ENCODE data around the gene NUP210. TPM values are rescaled to one million over a fixed set of nuclear protein-coding genes. Genes with fewer than 3 reads are reported as not detected.

NUP210 gene
- total and polyA plus RNA-seq, 3 experiments from 2014 or later: 87.4 to 146 (median 143) TPM

GRCh38 chr3:13461169-13462124 is 41.3 kb upstream of the NUP210 start:
- H3K4me1 ChIP-seq (ENCODE audit: insufficient read depth, low read length): no peaks in the 10 kb centered on the region
- Mint-ChIP-seq H3K27ac (peak overlapping the region in 2 of 8 donors; percentile 19 to 43), H3K4me1 (no peaks in the 10 kb centered on the region), H3K27me3 (peaks cover 13 to 23% of the 10 kb centered on the region in 2 donors), H3K36me3 (no peaks in the 10 kb centered on the region), H3K9me3 (peaks cover 0 to 1% (median 0%) of the 10 kb centered on the region in 5 donors), H3K4me3 (no peak overlapping the region)
- H3K27ac ChIP-seq (ENCODE audit: low read depth, low read length): no peak overlapping the region
- no peaks in the 10 kb centered on the region for H3K36me3 ChIP-seq (ENCODE audit: insufficient read depth, low read length)
- H3K9me3 ChIP-seq (ENCODE audit: low read length): no peaks in the 10 kb centered on the region
- H3K4me3 ChIP-seq (ENCODE audit: low read length): no peak overlapping the region
- ChIA-PET POLR2A (interaction anchor here (0.5 to 0.6 kb wide), 2 partner anchors 18 to 65 kb away, joined by 3 to 5 read pairs; no protein-coding TSS in a partner anchor), CTCF (interaction anchor here (0.7 to 4.0 kb wide), 7 partner anchors 9 to 370 kb away, joined by 3 to 28 read pairs (median 6); no protein-coding TSS in a partner anchor)
- H3K27me3 ChIP-seq (ENCODE audit: insufficient read depth, low read length, poor library complexity, severe bottlenecking): no peaks in the 10 kb centered on the region
- DNase-seq: peak; percentile 49 to 84 (median 61)

- H3K36me3 Mint-ChIP-seq: no peaks in the 10 kb centered on the region
- H3K27ac ChIP-seq (ENCODE audit: low read depth, low read length): no peak overlapping the region
- no peaks in the 10 kb centered on the region for H3K4me1 ChIP-seq (ENCODE audit: insufficient read depth, low read length)
- no peaks in the 10 kb centered on the region for H3K36me3 ChIP-seq (ENCODE audit: insufficient read depth, low read length)
- no peaks in the 10 kb centered on the region for H3K9me3 ChIP-seq (ENCODE audit: low read length)
- peaks cover 9 to 20% of the 10 kb centered on the region in 2 donors for H3K27me3 Mint-ChIP-seq
- peaks cover 0 to 1% (median 0%) of the 10 kb centered on the region in 5 donors for H3K9me3 Mint-ChIP-seq
- H3K4me1 Mint-ChIP-seq: no peaks in the 10 kb centered on the region
- H3K4me3 ChIP-seq (ENCODE audit: low read length): no peak overlapping the region
- H3K27me3 ChIP-seq (ENCODE audit: insufficient read depth, low read length, poor library complexity, severe bottlenecking): no peaks in the 10 kb centered on the region
- ChIA-PET CTCF (interaction anchor here (1.2 to 4.0 kb wide), 5 partner anchors 8 to 368 kb away, joined by 3 to 28 read pairs (median 6); no protein-coding TSS in a partner anchor), POLR2A (interaction anchor here (0.6 kb wide), 1 partner anchor 19 kb away, joined by 5 read pairs; no protein-coding TSS in a partner anchor)
- DNase-seq: no peak
- no peak overlapping the region for H3K4me3 Mint-ChIP-seq
- H3K27ac Mint-ChIP-seq: no peak overlapping the region
Measured at GRCh38 chr3:13460341-13460736, 40.2 kb upstream of the NUP210 start.

DNA sequence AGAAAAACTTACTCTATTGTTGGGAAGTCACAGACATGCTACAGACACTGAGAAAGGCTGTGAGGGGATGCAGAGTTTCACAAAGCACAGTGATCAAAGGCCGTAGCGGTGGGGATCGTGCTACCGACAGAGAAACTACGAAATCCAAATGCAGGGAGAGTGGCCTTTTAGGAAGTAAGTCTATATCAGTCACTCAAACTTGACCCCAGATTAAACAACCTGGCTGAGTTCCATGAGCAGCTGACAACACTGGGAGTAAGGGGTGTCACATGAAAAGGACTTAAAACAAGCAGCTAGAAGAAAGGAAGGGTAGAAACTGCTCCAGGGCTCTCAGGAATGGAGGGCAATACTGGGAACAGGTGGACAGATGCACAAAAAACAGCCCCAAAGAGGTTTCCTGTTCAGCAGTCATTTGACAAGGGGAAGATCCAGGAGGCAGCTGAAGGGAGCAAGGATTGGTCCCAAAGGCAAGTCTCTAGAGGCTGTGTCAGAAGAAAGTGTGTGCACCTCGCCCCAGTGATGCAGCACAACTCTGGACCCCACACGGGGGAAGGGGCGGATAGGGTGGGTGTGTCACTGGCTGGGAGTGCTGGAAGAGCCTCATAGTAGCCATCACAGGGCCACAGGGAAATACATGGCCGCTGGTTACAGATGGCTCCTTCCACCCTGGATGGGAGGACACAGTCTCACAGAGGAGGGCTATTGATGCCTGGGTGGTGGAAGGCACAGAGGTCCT is 39.7 kb upstream of the NUP210 start:
- H3K4me3 ChIP-seq (ENCODE audit: low read length): no peak overlapping the region
- H3K27ac ChIP-seq (ENCODE audit: low read depth, low read length): no peak overlapping the region
- Mint-ChIP-seq H3K4me3 (no peak overlapping the region), H3K4me1 (no peaks in the 10 kb centered on the region), H3K9me3 (peaks cover 0 to 1% (median 0%) of the 10 kb centered on the region in 5 donors), H3K27me3 (peaks cover 8 to 17% of the 10 kb centered on the region in 2 donors), H3K27ac (peak overlapping the region in 1 of 8 donors; percentile 89), H3K36me3 (no peaks in the 10 kb centered on the region)
- H3K27me3 ChIP-seq (ENCODE audit: insufficient read depth, low read length, poor library complexity, severe bottlenecking): no peaks in the 10 kb centered on the region
- POLR2A ChIA-PET: no interaction called here
- H3K4me1 ChIP-seq (ENCODE audit: insufficient read depth, low read length): no peaks in the 10 kb centered on the region
- CTCF ChIA-PET: interaction anchor here (0.8 to 2.7 kb wide), 4 partner anchors 114 to 368 kb away, joined by 3 to 8 read pairs (median 6); no protein-coding TSS in a partner anchor
- H3K36me3 ChIP-seq (ENCODE audit: insufficient read depth, low read length): no peaks in the 10 kb centered on the region
- no peaks in the 10 kb centered on the region for H3K9me3 ChIP-seq (ENCODE audit: low read length)
- no peak for DNase-seq

GRCh38 chr3:13457593-13457992 is 37.5 kb upstream of the NUP210 start:
- no peak for DNase-seq
- H3K4me3 ChIP-seq (ENCODE audit: low read length): no peak overlapping the region
- H3K27ac ChIP-seq (ENCODE audit: low read depth, low read length): no peak overlapping the region
- H3K9me3 ChIP-seq (ENCODE audit: low read length): no peaks in the 10 kb centered on the region
- no peaks in the 10 kb centered on the region for H3K27me3 ChIP-seq (ENCODE audit: insufficient read depth, low read length, poor library complexity, severe bottlenecking)
- Mint-ChIP-seq H3K27ac (no peak overlapping the region), H3K9me3 (peaks cover 0 to 1% (median 0%) of the 10 kb centered on the region in 5 donors), H3K4me3 (no peak overlapping the region), H3K27me3 (peaks cover 6 to 12% of the 10 kb centered on the region in 2 donors), H3K36me3 (no peaks in the 10 kb centered on the region), H3K4me1 (peaks cover 3 to 4% (median 3%) of the 10 kb centered on the region in 3 donors)
- H3K36me3 ChIP-seq (ENCODE audit: insufficient read depth, low read length): no peaks in the 10 kb centered on the region
- POLR2A ChIA-PET: no interaction called here
- H3K4me1 ChIP-seq (ENCODE audit: insufficient read depth, low read length): peaks cover 5% of the 10 kb centered on the region
- CTCF ChIA-PET: interaction anchor here (6.8 kb wide), 1 partner anchor 109 kb away, joined by 125 read pairs; no protein-coding TSS in a partner anchor

DNA sequence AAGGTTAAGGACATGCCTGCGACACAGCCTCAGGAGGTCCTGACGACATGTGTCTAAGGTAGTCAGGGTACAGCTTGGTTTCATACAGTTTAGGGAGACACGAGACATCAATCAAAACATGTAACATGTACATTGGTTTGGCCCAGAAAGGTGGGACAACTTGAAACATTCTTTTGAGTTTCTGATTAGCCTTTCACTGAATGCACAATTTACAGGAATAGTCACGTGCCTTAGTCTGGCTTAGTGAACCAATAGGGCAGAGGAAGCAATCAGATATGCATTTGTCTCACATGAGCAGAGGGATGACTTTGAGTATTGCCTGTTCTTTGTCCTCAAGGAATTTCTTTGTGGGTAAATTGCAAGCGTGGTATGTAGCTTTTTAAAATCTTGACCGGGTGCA is 35.5 kb upstream of the NUP210 start:
- Mint-ChIP-seq H3K27me3 (peaks cover 0 to 6% of the 10 kb centered on the region in 2 donors), H3K9me3 (no peaks in the 10 kb centered on the region), H3K36me3 (peaks cover 0 to 3% (median 0%) of the 10 kb centered on the region in 3 donors), H3K27ac (no peak overlapping the region), H3K4me1 (peaks cover 17 to 21% (median 19%) of the 10 kb centered on the region in 3 donors), H3K4me3 (no peak overlapping the region)
- Histone ChIP-seq H3K36me3 (ENCODE audit: insufficient read depth, low read length) (no peaks in the 10 kb centered on the region), H3K4me1 (ENCODE audit: insufficient read depth, low read length) (peaks cover 15% of the 10 kb centered on the region), H3K27ac (ENCODE audit: low read depth, low read length) (no peak overlapping the region), H3K4me3 (ENCODE audit: low read length) (no peak overlapping the region), H3K9me3 (ENCODE audit: low read length) (no peaks in the 10 kb centered on the region), H3K27me3 (ENCODE audit: insufficient read depth, low read length, poor library complexity, severe bottlenecking) (no peaks in the 10 kb centered on the region)
- no peak for DNase-seq
- CTCF ChIA-PET: interaction anchor here (1.6 to 6.8 kb wide), 4 partner anchors 64 to 364 kb away, joined by 5 to 125 read pairs (median 38); no protein-coding TSS in a partner anchor
- POLR2A ChIA-PET: no interaction called here

DNA sequence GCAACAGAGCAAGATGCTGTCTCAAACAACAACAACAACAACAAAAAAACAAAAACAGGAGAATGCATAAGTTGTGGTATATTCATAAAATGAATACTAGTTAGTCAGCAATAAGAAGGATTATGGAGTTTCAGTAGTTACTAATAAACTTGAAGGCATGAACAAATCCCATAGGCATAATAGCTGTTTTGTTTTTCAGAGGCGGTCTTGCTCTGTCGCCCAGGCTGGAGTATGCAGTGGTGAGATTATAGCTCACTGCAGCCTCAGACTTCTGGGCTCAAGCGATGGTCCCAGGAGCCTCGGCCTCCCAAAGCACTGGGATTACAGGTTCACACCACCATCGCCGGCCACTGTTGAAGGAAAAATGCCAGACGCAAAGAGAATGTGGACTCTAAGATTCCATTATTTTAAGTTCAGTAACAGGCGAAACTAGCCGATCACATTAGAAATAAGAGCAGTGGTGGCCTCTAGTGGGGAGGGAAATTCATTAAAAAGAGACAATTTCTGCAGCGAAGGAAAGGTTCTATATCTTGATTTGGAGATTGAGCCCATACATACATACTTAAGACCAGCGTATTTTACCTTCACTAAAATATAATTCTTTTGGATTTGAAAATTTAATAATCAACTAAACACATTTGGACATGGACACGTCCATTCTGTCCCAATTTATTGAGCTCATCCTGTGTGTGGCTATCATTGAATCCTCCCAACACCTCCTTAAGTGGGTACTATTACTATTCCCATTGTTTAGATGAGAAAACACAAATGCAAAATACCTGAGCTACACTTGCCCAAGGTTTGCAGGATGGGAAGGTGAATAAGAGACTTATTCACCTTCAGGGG is 32.6 kb upstream of the NUP210 start:
- Mint-ChIP-seq H3K36me3 (peaks cover 0 to 3% (median 0%) of the 10 kb centered on the region in 3 donors), H3K4me3 (peak overlapping the region; percentile 88 to 98 (median 96)), H3K27me3 (no peaks in the 10 kb centered on the region), H3K9me3 (no peaks in the 10 kb centered on the region), H3K4me1 (peaks cover 17 to 21% (median 19%) of the 10 kb centered on the region in 3 donors), H3K27ac (peak overlapping the region in 7 of 8 donors; percentile 70 to 99 (median 92))
- Histone ChIP-seq H3K4me3 (ENCODE audit: low read length) (peak overlapping the region; percentile 84), H3K9me3 (ENCODE audit: low read length) (no peaks in the 10 kb centered on the region), H3K36me3 (ENCODE audit: insufficient read depth, low read length) (no peaks in the 10 kb centered on the region), H3K27me3 (ENCODE audit: insufficient read depth, low read length, poor library complexity, severe bottlenecking) (no peaks in the 10 kb centered on the region), H3K4me1 (ENCODE audit: insufficient read depth, low read length) (peaks cover 15% of the 10 kb centered on the region), H3K27ac (ENCODE audit: low read depth, low read length) (no peak overlapping the region)
- ChIA-PET CTCF (interaction anchor here (0.6 to 6.8 kb wide), 39 partner anchors 10 to 611 kb away, joined by 3 to 125 read pairs (median 4); partner anchors contain the start of genes HDAC11, NUP210 and RPL32), POLR2A (interaction anchor here (0.8 to 2.9 kb wide), 7 partner anchors 27 to 106 kb away, joined by 3 to 16 read pairs (median 4); partner anchors contain the start of genes HDAC11 and NUP210)
- peak in 4 of 5 donors; percentile 12 to 64 (median 51) for DNase-seq

GRCh38 chr3:13451301-13451673 is 31.2 kb upstream of the NUP210 start:
- H3K36me3 Mint-ChIP-seq: peaks cover 0 to 3% (median 0%) of the 10 kb centered on the region in 3 donors
- peak overlapping the region; percentile 84 for H3K4me3 ChIP-seq (ENCODE audit: low read length)
- peak overlapping the region; percentile 75 to 99 (median 91) for H3K27ac Mint-ChIP-seq
- H3K4me1 Mint-ChIP-seq: peaks cover 17 to 21% (median 19%) of the 10 kb centered on the region in 3 donors
- no peaks in the 10 kb centered on the region for H3K27me3 Mint-ChIP-seq
- ChIA-PET POLR2A (interaction anchor here (0.8 to 2.9 kb wide), 7 partner anchors 23 to 40 kb away, joined by 3 to 16 read pairs (median 4); partner anchors contain the start of genes HDAC11 and NUP210), CTCF (interaction anchor here (1.3 to 6.8 kb wide), 19 partner anchors 11 to 610 kb away, joined by 4 to 125 read pairs (median 9); partner anchors contain the start of genes HDAC11, NUP210 and RPL32)
- H3K27ac ChIP-seq (ENCODE audit: low read depth, low read length): peak overlapping the region; percentile 49
- no peaks in the 10 kb centered on the region for H3K9me3 Mint-ChIP-seq
- peak overlapping the region; percentile 88 to 98 (median 96) for H3K4me3 Mint-ChIP-seq
- H3K9me3 ChIP-seq (ENCODE audit: low read length): no peaks in the 10 kb centered on the region
- no peaks in the 10 kb centered on the region for H3K27me3 ChIP-seq (ENCODE audit: insufficient read depth, low read length, poor library complexity, severe bottlenecking)
- DNase-seq: peak in 3 of 5 donors; percentile 14 to 56 (median 22)
- H3K36me3 ChIP-seq (ENCODE audit: insufficient read depth, low read length): no peaks in the 10 kb centered on the region
- H3K4me1 ChIP-seq (ENCODE audit: insufficient read depth, low read length): peaks cover 15% of the 10 kb centered on the region

All from CD8-positive, alpha-beta memory T cell (primary cell).